GM06990 (cell line): Measurements from ENCODE around the gene THPO.

Experiments used
- DNase-seq: peaks from one replicate; pipeline ENCODE4 v3.0.0-alpha.2; 2011; ENCODE audit not compliant: insufficient read length; ENCODE audit errors: extremely low read depth
- H3K27me3 ChIP-seq: replicated peaks from 2 replicates; pipeline ENCODE4 v1.6.0; 2011; ENCODE audit warnings: low read length; ENCODE audit not compliant: control insufficient read depth, insufficient read depth
- H3K36me3 ChIP-seq: 2 replicates; pipeline ENCODE4 v1.5.1; 2011; ENCODE audit warnings: low read length; ENCODE audit not compliant: control insufficient read depth, insufficient read depth
- H3K4me3 ChIP-seq: replicated peaks from 2 replicates; pipeline ENCODE4 v1.5.1; 2011; ENCODE audit warnings: low read depth, mild to moderate bottlenecking, control low read depth, low read length
- CTCF ChIP-seq: IDR thresholded peaks from 2 replicates; pipeline ENCODE4 v1.5.1; 2011; ENCODE audit warnings: low read length, control low read depth, mild to moderate bottlenecking, inconsistent platforms; ENCODE audit not compliant: insufficient read depth, poor library complexity, severe bottlenecking

Gene THPO

GRCh38 chr3:184347321-184348056 is 30.5 kb downstream of the THPO start:
- Histone ChIP-seq H3K36me3 (no peaks in the 10 kb centered on the region; the same call in 1 of the 2 replicates), H3K27me3 (no peaks in the 10 kb centered on the region), H3K4me3 (no peak overlapping the region)
- DNase-seq = no peak
- no peak for TF ChIP-seq CTCF

- Histone ChIP-seq H3K36me3 (no peaks in the 10 kb centered on the region; the same call in 1 of the 2 replicates), H3K4me3 (no peak overlapping the region), H3K27me3 (no peaks in the 10 kb centered on the region)
- DNase-seq = no peak
- TF ChIP-seq CTCF = no peak
Measured at GRCh38 chr3:184346480-184347190, 31.4 kb downstream of the THPO start.

- DNase-seq = no peak
- no peaks in the 10 kb centered on the region for H3K27me3 ChIP-seq
- no peak overlapping the region for H3K4me3 ChIP-seq
- TF ChIP-seq CTCF = peak; percentile 54
- H3K36me3 ChIP-seq = no peaks in the 10 kb centered on the region; the same call in 1 of the 2 replicates
Measured at GRCh38 chr3:184345317-184346144, 32.5 kb downstream of the THPO start.

GRCh38 chr3:184344579-184345316 is 33.3 kb downstream of the THPO start:
- no peaks in the 10 kb centered on the region; the same call in 1 of the 2 replicates for H3K36me3 ChIP-seq
- DNase-seq = no peak
- no peak for TF ChIP-seq CTCF
- H3K4me3 ChIP-seq = no peak overlapping the region
- H3K27me3 ChIP-seq = no peaks in the 10 kb centered on the region

- Histone ChIP-seq H3K27me3 (no peaks in the 10 kb centered on the region), H3K36me3 (no peaks in the 10 kb centered on the region; the same call in 1 of the 2 replicates), H3K4me3 (no peak overlapping the region)
- DNase-seq = no peak
- TF ChIP-seq CTCF = no peak
Measured at GRCh38 chr3:184343200-184343876, 34.7 kb downstream of the THPO start.
